ENCODE data around the gene HHATL.

HHATL gene

GRCh38 chr3:42702066-42702951 lies at the start of gene HHATL:
Gene HHATL (minus strand): TSS chr3:42702798. CDS start chr3:42700826, 1,972 bp downstream.
- DNase-seq = no peak

- DNase-seq = no peak
These were observed 49.0 kb upstream of the HHATL start for GRCh38 chr3:42751609-42752008.

- DNase-seq = no peak
These were observed 48.2 kb upstream of the HHATL start for GRCh38 chr3:42750834-42751233.

- no peak for DNase-seq
These were observed 47.2 kb upstream of the HHATL start for GRCh38 chr3:42749753-42750231.

- no peak for DNase-seq
These were observed 46.6 kb upstream of the HHATL start for GRCh38 chr3:42749025-42749752.

GRCh38 chr3:42747581-42747980 lies 45.0 kb upstream of the HHATL start:
- DNase-seq = no peak

GRCh38 chr3:42746455-42747450 lies 44.2 kb upstream of the HHATL start:
- no peak for DNase-seq

GRCh38 chr3:42745776-42746454 lies 43.3 kb upstream of the HHATL start:
- DNase-seq = no peak

GRCh38 chr3:42745291-42745745 lies 42.7 kb upstream of the HHATL start:
- no peak for DNase-seq

GRCh38 chr3:42743204-42743995 lies 40.8 kb upstream of the HHATL start:
- DNase-seq = no peak

GRCh38 chr3:42742688-42743087 lies 40.1 kb upstream of the HHATL start:
- no peak for DNase-seq

GRCh38 chr3:42742259-42742658 lies 39.7 kb upstream of the HHATL start:
- no peak for DNase-seq

GRCh38 chr3:42741796-42742195 lies 39.2 kb upstream of the HHATL start:
- DNase-seq = no peak

GRCh38 chr3:42739401-42740158 lies 37.0 kb upstream of the HHATL start:
- DNase-seq = no peak

GRCh38 chr3:42736531-42736930 lies 33.9 kb upstream of the HHATL start:
- no peak for DNase-seq

GRCh38 chr3:42736081-42736480 lies 33.5 kb upstream of the HHATL start:
- DNase-seq = no peak

GRCh38 chr3:42735615-42736014 lies 33.0 kb upstream of the HHATL start:
- DNase-seq = no peak

GRCh38 chr3:42735019-42735418 lies 32.4 kb upstream of the HHATL start:
- no peak for DNase-seq

- no peak for DNase-seq
These were observed 31.8 kb upstream of the HHATL start for GRCh38 chr3:42734263-42734860.
